GM12865 (cell line): Measurements from ENCODE around the gene PCBP4.

Experiments
- DNase-seq: peaks from one replicate; pipeline ENCODE4 v3.0.0; 2010; ENCODE audit warnings: low read depth
- H3K4me3 ChIP-seq: 2 replicates; pipeline ENCODE4 v1.5.1; 2011; ENCODE audit warnings: mild to moderate bottlenecking, low read depth, low read length, control low read depth
- TF ChIP-seq, protein P1 (sequence below): IDR thresholded peaks from 2 replicates; pipeline ENCODE4 v1.5.1; 2011; ENCODE audit warnings: low read length, control low read depth, low read depth, inconsistent platforms; ENCODE audit not compliant: insufficient read depth; ENCODE audit errors: missing control alignments

Gene PCBP4

DNA sequence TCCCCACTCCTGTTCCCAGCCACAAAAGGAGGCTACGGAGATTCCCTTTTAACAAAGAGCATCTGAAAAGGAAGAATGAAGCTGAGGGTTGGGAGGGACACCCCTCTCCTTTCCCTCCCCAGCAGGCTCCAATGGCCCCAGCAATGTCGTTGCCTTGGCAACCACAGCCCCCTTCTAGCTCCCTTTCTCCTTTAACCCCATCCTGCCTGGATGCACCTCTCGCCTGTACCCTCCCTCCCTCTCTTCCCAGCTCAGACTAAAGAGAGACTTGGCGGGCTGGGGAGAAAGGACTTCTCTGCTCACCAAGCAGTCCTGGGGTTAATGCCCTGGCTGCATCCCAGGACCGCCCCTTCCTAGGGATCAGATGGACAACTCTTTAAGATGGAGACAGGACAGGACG is 35.5 kb upstream of the PCBP4 start:
- DNase-seq: no peak
- TF ChIP-seq, protein P1, sequence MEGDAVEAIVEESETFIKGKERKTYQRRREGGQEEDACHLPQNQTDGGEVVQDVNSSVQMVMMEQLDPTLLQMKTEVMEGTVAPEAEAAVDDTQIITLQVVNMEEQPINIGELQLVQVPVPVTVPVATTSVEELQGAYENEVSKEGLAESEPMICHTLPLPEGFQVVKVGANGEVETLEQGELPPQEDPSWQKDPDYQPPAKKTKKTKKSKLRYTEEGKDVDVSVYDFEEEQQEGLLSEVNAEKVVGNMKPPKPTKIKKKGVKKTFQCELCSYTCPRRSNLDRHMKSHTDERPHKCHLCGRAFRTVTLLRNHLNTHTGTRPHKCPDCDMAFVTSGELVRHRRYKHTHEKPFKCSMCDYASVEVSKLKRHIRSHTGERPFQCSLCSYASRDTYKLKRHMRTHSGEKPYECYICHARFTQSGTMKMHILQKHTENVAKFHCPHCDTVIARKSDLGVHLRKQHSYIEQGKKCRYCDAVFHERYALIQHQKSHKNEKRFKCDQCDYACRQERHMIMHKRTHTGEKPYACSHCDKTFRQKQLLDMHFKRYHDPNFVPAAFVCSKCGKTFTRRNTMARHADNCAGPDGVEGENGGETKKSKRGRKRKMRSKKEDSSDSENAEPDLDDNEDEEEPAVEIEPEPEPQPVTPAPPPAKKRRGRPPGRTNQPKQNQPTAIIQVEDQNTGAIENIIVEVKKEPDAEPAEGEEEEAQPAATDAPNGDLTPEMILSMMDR: no peak

DNA sequence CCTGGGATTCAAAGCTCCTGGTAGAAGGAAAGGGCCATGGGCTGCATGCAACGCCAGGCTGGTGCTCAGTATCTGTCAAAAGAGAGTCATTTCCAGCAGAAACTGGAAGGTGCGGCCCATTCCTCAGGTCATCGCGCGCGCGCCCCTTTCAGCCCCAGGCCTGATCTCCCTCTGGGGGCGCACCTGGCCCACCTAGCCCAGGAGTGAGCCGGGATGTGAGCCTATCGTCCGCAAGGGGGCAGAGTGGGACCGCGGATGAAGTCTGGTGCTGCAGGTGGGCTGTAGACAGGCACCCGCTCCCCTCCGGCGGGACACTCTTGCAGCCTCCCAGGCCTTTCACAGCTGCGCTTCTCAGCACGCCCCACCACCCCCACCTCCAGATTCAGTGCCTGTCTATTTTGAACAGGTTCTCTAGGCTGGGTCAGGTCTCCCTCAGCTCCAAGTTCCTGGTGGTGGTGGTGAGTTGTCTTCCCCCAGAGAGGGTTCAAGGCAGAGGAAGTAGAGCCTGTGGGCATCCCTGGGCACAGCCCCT is 34.3 kb upstream of the PCBP4 start:
- no peak overlapping the region for H3K4me3 ChIP-seq
- DNase-seq: peak; percentile 88
- TF ChIP-seq, protein P1: peak; percentile 98

More for the DNA sequence above, 35.5 kb upstream of the PCBP4 start:
- H3K4me3 ChIP-seq: no peak overlapping the region

DNA sequence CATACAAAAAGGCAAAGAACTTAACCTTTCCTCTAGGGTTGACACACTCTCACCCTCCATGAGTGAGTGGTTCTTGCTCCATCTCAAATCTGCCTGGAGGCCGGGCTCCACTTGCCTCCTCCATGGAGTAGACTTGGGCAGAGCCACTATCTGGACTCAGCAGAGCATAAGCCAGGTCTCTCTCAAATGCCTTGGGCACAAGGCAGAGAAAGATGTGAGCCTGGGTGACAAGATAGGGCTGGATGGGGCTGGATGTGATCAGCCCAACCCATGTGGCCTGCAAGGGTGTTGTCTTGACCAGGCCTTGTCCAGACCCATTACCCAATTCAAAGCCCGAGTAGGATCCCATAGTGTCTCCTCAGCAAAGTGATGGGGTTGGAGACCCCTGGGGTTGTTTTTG is 32.6 kb upstream of the PCBP4 start:
- H3K4me3 ChIP-seq: no peak overlapping the region
- TF ChIP-seq, protein P1: no peak
- DNase-seq: no peak

DNA sequence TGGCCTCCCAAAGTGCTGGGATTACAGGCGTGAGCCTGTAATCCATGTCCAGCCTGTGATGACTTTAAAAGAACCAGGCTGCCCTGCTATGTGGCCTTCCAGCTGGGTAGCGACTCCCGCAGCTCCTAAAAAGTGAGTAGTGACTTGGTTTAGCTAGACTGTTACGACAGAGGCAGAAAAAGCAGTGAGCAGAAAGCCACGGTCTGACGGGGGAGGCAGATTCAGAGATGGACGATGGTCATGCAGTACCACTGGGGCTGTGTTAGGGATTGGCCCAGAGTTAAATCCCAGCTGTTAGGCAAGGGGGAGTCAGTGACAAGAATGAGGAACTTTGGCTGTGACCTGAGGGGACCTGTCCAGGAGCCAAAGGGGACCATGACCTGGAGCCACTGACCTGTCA is 31.5 kb upstream of the PCBP4 start:
- no peak for DNase-seq
- TF ChIP-seq, protein P1: no peak
- no peak overlapping the region for H3K4me3 ChIP-seq

DNA sequence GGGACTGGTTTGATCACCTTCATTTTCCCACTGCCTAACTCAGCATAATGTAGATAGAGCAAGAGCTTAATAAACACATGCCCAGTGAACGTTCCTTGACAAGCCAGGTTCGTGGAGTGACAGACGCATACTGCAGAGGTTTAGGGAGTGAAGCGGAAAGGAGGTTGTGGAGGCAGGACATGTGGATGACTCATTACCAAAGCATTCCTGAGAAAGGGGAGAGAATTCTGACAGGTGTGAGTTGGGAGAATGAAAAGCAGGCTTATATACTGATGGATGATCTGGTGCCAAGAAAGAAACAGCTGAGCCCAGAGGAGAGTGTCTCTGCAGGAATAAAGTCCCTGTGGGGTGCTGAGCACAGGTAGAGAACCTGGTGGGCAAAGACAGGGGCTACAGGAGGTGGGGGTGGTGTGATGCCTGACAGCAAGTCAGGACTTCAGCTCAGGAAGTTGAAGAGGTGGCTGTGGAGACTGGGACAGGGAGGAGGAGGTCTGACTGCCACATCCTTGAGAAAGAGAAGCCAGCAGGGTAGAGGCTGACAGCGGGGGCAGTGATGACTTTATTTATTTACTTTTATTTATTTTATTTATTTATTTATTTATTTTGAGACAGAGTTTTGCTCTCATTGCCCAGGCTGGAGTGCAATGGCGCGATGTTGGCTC is 30.8 kb upstream of the PCBP4 start:
- TF ChIP-seq, protein P1: no peak
- no peak overlapping the region for H3K4me3 ChIP-seq
- DNase-seq: no peak

DNA sequence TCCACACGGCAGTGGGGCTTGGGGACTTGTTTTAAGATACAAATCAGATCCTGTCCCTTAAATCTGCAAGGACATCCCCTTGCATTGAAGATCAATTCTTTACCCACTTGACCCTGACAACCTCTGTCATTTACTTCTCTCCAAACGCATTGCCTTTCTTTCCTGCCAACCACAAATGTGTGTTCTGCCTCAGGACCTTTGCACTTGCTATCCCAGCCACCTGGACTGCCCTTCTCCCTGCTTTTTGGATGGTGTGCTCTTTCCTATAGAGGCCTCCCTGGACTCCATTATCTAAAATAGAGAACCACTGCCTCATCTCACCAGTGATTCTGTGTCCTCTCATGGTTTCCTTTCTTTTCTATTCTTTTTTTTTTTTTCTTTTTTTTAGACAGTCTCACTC is 29.9 kb upstream of the PCBP4 start:
- no peak for DNase-seq
- no peak overlapping the region for H3K4me3 ChIP-seq
- TF ChIP-seq, protein P1: no peak

DNA sequence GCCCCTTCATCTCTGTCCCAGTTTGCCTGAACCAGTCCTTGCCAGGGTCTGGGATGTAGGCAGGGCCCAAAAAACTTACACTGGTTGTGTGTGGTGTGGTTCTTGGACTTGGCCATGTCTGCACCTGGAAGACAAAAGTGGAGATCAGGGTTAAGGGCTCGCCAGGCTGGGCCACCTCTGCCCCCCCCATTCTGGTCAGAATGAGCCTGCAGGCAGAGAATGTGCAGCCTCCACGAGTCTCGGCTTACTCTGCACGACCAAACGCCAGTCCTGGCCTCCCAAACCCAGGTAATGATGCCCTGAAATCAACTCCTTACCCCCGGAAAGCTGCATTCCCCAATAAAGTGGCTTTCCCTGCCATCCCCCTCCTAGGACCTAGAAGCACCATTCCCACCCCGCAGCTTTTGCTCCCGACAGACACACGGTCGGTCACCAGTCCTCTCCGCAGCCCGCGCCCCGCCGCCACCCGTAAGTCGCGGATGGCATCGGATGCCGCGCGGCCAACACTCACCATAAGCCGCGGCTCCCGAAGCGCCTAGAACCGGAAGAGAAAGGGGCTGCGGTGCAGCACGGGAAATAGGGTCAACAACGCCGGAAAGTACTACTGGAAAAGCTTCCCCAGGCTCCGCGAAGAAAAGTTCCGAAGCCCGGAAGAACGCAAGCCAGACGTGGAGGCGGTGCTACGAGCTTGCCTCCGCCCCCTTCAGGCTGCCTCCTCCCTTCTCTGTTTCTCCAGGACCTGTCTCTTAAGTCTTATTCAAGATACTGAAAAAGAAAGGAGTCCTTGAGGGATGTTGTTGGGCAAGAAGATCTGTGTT is 28.3 kb upstream of the PCBP4 start, which contains the start of gene RPL29:
Gene RPL29 (minus strand): TSS at position 550 of the 818 bp plus-strand sequence. CDS start 434 bp downstream, at position 116.
- DNase-seq: peak; percentile 96
- TF ChIP-seq, protein P1: no peak
- H3K4me3 ChIP-seq: peak within 1 kb of the TSS; percentile 66
